DOHH2 (cell line): Measurements from ENCODE around the gene OR2A14.

Source experiments
- H3F3A ChIP-seq: fragments of 200-600 bp; sonication (generic), shearing (Covaris generic); 2 replicates; pipeline ENCODE4 v1.6.0; 2016; ENCODE audit warnings: antibody characterized with exemption, mild to moderate bottlenecking; ENCODE audit not compliant: control insufficient read depth, insufficient read depth
- H3K27ac ChIP-seq: fragments of 200-600 bp; sonication (generic); 2 replicates; pipeline ENCODE4 v1.5.1; 2014; ENCODE audit warnings: low read depth, mild to moderate bottlenecking, low read length, moderate library complexity
- H3K27me3 ChIP-seq: fragments of 200-600 bp; sonication (generic); 2 replicates; pipeline ENCODE4 v1.6.1; 2014; ENCODE audit warnings: mild to moderate bottlenecking, low read length, mixed read lengths; ENCODE audit not compliant: control insufficient read depth
- H3K36me3 ChIP-seq: fragments of 200-600 bp; sonication (generic); 2 replicates; pipeline ENCODE4 v1.6.1; 2014; ENCODE audit warnings: mild to moderate bottlenecking, low read length, moderate library complexity, mixed read lengths; ENCODE audit not compliant: control insufficient read depth
- H3K4me1 ChIP-seq: fragments of 200-600 bp; sonication (generic); 2 replicates; pipeline ENCODE4 v1.6.1; 2014; ENCODE audit warnings: mild to moderate bottlenecking, low read length, mixed read lengths; ENCODE audit not compliant: control insufficient read depth
- H3K4me2 ChIP-seq: fragments of 200-600 bp; sonication (generic); 2 replicates; pipeline ENCODE4 v1.6.0; 2014; ENCODE audit warnings: mild to moderate bottlenecking, low read length, moderate library complexity
- H3K4me3 ChIP-seq: fragments of 200-600 bp; sonication (generic); 2 replicates; pipeline ENCODE4 v1.5.1; 2014; ENCODE audit warnings: mild to moderate bottlenecking, low read length, mixed read lengths
- H3K79me2 ChIP-seq: fragments of 200-600 bp; sonication (generic); 2 replicates; pipeline ENCODE4 v1.6.1; 2014; ENCODE audit warnings: mild to moderate bottlenecking, low read length, mixed read lengths; ENCODE audit not compliant: control insufficient read depth
- H3K9me2 ChIP-seq: fragments of 200-600 bp; sonication (generic); replicated peaks from 2 replicates; pipeline ENCODE4 v1.6.1; 2014; ENCODE audit warnings: mild to moderate bottlenecking, low read length, mixed read lengths; ENCODE audit not compliant: control insufficient read depth
- H3K9me3 ChIP-seq: fragments of 200-600 bp; sonication (generic); 2 replicates; pipeline ENCODE4 v1.6.1; 2014; ENCODE audit warnings: antibody characterized with exemption, low read length, mixed read lengths; ENCODE audit not compliant: control insufficient read depth, insufficient read depth
- H4K20me1 ChIP-seq: fragments of 200-600 bp; sonication (generic); 2 replicates; pipeline ENCODE4 v1.6.0; 2014; ENCODE audit warnings: low read depth, mild to moderate bottlenecking, antibody characterized with exemption, low read length, moderate library complexity; ENCODE audit not compliant: control insufficient read depth, insufficient read depth
- EZH2phosphoT487 ChIP-seq: fragments of 200-600 bp; sonication (generic); IDR thresholded peaks from 2 replicates; pipeline ENCODE4 v1.6.1; 2017; ENCODE audit warnings: borderline replicate concordance, mild to moderate bottlenecking, antibody characterized with exemption, low read length, moderate library complexity, mixed read lengths
- TF ChIP-seq, protein P1 (sequence below): fragments of 200-600 bp; sonication (generic); IDR thresholded peaks from one replicate; pipeline ENCODE4 v1.5.1; 2014; ENCODE audit warnings: antibody characterized with exemption, mild to moderate bottlenecking, low read depth, low read length; ENCODE audit not compliant: poor library complexity, severe bottlenecking

The OR2A14 gene

DNA sequence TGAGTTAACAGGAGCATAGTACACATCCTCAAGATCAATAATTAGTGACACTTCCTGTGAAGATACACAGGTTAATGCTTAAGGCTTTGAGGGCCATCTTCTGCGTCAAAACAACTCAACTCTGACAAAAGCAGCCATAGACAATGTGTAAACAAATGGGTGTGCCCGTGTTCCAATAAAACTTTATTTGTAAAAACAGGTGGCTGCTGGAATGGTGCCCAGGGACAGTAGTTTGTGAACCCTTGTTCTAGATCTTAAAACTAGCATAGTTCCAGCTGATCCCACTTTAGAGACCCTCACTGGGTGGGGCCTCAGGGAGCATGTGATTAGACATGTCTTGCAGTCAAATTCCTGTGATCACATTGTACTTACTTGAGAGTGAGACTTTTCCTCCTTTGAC lies 7.8 kb downstream of the OR2A14 start:
- Histone ChIP-seq H3K4me2 (no peak overlapping the region), H3K9me3 (no peaks in the 10 kb centered on the region), H3K9me2 (no peaks in the 10 kb centered on the region), H3F3A (no peaks in the 10 kb centered on the region), H3K36me3 (no peaks in the 10 kb centered on the region), H3K79me2 (no peaks in the 10 kb centered on the region), H4K20me1 (no peaks in the 10 kb centered on the region), H3K27ac (no peak overlapping the region), H3K4me3 (no peak overlapping the region), H3K27me3 (no peaks in the 10 kb centered on the region), H3K4me1 (no peaks in the 10 kb centered on the region)
- TF ChIP-seq EZH2phosphoT487: no peak
- TF ChIP-seq, protein P1, sequence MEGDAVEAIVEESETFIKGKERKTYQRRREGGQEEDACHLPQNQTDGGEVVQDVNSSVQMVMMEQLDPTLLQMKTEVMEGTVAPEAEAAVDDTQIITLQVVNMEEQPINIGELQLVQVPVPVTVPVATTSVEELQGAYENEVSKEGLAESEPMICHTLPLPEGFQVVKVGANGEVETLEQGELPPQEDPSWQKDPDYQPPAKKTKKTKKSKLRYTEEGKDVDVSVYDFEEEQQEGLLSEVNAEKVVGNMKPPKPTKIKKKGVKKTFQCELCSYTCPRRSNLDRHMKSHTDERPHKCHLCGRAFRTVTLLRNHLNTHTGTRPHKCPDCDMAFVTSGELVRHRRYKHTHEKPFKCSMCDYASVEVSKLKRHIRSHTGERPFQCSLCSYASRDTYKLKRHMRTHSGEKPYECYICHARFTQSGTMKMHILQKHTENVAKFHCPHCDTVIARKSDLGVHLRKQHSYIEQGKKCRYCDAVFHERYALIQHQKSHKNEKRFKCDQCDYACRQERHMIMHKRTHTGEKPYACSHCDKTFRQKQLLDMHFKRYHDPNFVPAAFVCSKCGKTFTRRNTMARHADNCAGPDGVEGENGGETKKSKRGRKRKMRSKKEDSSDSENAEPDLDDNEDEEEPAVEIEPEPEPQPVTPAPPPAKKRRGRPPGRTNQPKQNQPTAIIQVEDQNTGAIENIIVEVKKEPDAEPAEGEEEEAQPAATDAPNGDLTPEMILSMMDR: no peak

DNA sequence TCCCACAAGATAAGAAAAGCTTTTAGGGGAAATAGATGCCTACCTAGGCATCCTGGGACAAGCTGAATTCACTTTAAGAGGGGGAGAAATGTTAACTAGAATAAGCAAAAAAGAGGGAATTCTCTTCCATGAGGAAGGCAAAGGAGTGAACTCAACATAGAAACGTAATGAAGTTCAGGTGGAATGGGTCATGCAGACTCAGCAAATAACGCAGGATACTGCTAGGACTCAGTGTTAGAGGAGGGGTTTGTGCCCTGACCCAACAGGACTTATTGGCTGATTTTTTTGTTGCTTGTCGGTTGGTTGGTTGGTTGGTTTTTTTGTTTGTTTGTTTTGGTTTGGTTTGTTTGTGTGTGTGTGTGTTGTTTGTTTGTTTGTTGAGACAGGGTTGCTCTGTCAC lies 9.3 kb downstream of the OR2A14 start:
- no peaks in the 10 kb centered on the region for H3K79me2 ChIP-seq
- TF ChIP-seq, protein P1: no peak
- TF ChIP-seq EZH2phosphoT487: no peak
- no peaks in the 10 kb centered on the region for H3K9me3 ChIP-seq
- no peak overlapping the region for H3K4me2 ChIP-seq
- H3F3A ChIP-seq: no peaks in the 10 kb centered on the region
- no peak overlapping the region for H3K27ac ChIP-seq
- no peak overlapping the region for H3K4me3 ChIP-seq
- no peaks in the 10 kb centered on the region for H3K9me2 ChIP-seq
- no peaks in the 10 kb centered on the region for H4K20me1 ChIP-seq
- no peaks in the 10 kb centered on the region for H3K36me3 ChIP-seq
- no peaks in the 10 kb centered on the region for H3K27me3 ChIP-seq
- no peaks in the 10 kb centered on the region for H3K4me1 ChIP-seq

DNA sequence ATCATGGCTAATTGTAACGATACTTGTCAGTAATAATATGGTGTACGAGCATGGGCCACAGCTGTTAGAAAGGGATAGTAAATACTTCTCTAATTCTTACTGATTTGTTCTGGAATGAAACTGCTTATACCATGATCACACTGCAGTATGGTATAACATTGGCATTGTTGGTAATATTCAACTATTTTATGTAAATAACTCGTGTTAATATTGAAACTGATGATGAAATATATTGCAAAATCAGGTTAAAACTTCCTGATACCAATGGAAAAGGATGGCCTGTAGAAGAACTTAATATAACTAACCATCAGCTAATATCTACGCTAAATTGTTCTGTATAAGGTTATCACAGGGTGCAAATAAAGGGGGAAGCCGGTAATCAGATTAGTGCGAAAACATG lies 10.3 kb downstream of the OR2A14 start:
- H4K20me1 ChIP-seq: no peaks in the 10 kb centered on the region
- H3F3A ChIP-seq: no peaks in the 10 kb centered on the region
- no peak overlapping the region for H3K4me3 ChIP-seq
- no peaks in the 10 kb centered on the region for H3K27me3 ChIP-seq
- H3K36me3 ChIP-seq: no peaks in the 10 kb centered on the region
- no peaks in the 10 kb centered on the region for H3K9me2 ChIP-seq
- no peak overlapping the region for H3K27ac ChIP-seq
- H3K9me3 ChIP-seq: no peaks in the 10 kb centered on the region
- TF ChIP-seq EZH2phosphoT487: no peak
- no peaks in the 10 kb centered on the region for H3K4me1 ChIP-seq
- no peak overlapping the region for H3K4me2 ChIP-seq
- H3K79me2 ChIP-seq: no peaks in the 10 kb centered on the region

DNA sequence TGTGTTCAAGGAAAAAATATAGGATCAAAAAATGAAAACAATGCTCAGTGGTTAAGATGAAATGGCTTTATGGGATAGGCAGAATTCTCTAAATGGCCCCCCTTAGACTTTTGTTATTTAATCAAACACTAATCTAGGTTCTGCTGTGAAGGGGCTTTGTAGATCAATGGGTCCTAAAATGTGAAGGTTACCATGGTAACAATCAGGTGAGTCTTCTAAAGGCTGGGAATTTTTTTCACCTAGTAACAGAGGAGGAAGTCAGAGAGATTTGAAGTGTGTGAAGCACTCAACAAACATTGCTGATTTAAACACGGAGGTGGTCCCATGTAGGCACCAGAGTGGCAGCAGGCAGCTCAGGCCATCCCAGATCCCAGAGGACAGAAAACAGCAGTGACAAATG lies 11.1 kb downstream of the OR2A14 start:
- Histone ChIP-seq H3K9me2 (no peaks in the 10 kb centered on the region), H3K4me1 (no peaks in the 10 kb centered on the region), H4K20me1 (no peaks in the 10 kb centered on the region), H3K27ac (no peak overlapping the region), H3K79me2 (no peaks in the 10 kb centered on the region), H3F3A (no peaks in the 10 kb centered on the region), H3K4me3 (no peak overlapping the region), H3K9me3 (no peaks in the 10 kb centered on the region), H3K27me3 (no peaks in the 10 kb centered on the region), H3K4me2 (no peak overlapping the region), H3K36me3 (no peaks in the 10 kb centered on the region)
- TF ChIP-seq, protein P1: no peak
- TF ChIP-seq EZH2phosphoT487: no peak
